NCI-H748 (cell line): ENCODE measurements around the gene ZBED4.
A peak's percentile ranks its signal among the peaks of the same experiment; 100 is the strongest.

Experiments used
- DNase-seq: peaks from one replicate; lab custom pipeline; 2025; ENCODE audit not compliant: unreplicated experiment; lab: John Stamatoyannopoulos, UW

Gene ZBED4

DNA sequence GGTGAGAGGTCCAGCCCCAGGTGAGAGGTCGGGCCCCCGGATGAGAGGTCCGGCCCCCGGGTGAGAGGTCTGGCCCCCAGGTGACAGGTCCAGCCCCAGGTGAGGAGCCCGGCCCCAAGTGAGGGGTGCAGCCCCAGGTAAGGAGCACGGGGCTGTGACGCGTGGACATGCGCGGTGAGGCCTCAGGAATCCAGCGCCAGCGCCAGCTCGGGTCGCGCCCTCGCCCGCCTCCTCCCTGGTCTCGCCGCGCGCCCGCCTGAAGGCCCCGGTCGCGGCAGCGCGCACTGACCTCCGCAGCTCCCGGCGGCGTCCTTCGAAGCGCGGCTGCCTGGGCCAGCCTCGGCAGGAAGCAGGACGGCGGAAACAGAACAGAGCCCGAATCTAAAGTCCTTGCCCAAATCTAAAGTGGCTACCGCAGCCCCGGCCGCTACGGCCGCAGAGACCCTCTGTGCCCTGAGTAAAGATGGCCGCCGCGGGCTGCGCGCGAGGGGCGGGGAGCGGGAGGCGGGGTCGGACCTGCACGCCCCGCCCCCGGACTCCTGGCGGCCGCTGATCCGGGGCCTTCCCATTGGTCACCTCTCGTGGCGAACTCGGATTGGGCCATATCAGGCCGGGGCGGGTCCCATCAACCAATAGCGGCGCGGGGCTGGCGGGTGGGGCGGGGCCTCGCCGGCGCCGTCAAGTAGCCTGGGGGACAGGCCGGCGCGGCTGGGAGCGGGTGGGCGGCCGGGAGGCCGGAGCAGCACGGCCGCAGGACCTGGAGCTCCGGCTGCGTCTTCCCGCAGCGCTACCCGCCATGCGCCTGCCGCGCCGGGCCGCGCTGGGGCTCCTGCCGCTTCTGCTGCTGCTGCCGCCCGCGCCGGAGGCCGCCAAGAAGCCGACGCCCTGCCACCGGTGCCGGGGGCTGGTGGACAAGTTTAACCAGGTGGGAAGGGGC, 64.6 kb downstream of the ZBED4 start, which contains the start of the genes ALG12 and CRELD2:
Gene ALG12 (minus strand): TSS at position 465 of the 937 bp plus-strand sequence. CDS start 4,673 bp downstream, outside the sequence.
Gene CRELD2 (plus strand): TSS at position 661 of the 937 bp plus-strand sequence. CDS start 136 bp downstream, at position 797.
- peak; percentile 97 for DNase-seq

DNA sequence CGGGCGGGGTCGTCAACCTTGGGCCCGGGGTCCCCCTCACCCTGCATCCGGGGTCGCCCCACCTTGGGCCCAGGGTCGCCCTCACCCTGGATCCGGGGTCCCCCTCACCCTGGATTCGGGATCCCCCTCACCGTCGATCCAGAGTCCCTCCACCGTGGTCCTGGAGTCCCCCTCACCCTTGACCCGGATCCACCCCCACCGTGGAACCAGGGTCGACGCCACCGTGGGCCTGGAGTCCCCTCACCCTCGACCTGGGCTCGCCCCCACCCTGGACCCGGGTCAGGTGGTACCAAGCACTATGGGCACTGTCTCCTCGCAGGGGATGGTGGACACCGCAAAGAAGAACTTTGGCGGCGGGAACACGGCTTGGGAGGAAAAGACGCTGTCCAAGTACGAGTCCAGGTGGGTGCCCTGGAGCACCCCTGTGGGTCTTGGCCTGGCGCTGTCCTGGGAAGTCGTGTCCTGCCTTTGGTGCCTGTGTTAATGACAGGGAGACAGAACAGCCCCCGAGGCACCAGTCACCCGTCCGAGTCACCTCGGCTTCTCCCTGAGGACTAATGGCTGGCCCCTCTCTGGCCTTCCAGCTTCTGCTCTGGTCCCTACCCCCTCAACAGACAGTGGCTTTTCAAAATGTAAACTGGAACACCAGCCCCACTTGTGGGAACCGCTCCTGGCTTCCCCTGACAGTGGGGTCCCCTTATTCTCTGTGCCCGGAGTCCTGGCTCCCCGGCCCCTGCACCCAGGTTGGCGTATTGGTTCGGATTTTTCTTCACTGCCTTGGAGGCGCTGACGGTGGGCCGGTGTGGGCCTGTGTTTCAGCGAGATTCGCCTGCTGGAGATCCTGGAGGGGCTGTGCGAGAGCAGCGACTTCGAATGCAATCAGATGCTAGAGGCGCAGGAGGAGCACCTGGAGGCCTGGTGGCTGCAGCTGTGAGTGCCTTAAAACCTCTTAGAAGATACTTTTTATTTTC, 65.6 kb downstream of the ZBED4 start:
- DNase-seq = no peak

DNA sequence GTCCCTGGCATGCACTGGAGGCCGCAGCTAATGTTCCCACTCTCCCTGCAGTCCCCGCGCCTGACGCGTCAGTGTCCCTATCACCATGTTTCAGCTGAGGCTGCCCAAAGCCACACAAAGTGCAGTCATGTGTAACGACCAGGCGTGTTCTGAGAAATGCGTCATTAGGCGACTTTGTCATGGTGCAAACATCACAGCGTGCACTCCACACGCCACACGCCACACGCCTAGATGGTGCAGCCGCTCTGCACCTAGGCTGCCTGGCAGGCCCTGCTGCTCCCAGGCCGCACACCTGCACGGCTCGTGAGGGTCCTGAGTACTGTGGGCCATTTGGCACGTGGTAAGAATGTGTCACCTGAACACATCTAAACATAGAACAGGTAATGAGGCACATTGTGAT, 67.2 kb downstream of the ZBED4 start:
- no peak for DNase-seq

DNA sequence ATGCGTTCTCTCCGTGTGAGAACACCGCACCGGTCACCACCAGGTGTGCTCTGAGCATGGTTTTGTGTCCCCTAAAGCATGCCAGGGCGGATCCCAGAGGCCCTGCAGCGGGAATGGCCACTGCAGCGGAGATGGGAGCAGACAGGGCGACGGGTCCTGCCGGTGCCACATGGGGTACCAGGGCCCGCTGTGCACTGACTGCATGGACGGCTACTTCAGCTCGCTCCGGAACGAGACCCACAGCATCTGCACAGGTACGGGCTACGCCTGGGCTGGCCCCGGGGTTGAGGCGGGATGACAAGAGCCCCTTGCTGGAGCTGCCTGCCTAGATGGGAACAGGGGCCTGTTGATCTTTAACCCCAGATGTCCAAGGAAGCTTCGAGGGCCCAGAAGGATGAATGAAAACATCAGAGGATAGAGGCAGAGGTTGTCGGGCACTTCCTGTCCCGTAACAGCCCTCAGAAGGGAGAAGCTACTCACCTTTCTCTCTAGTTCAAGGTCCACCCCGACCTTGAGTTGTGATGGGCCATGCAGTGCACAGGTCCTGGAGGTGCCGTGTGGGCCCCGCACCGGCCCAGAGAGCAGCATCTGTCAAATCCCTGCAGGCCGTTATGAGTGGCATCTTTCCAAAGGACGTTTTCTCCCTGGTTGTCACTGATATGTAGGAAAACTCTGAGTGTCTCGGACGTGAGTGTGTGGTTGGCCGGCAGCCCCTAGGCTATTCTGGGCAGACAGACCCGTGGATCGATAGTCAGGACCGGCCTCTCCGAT, 68.0 kb downstream of the ZBED4 start:
- DNase-seq = no peak

DNA sequence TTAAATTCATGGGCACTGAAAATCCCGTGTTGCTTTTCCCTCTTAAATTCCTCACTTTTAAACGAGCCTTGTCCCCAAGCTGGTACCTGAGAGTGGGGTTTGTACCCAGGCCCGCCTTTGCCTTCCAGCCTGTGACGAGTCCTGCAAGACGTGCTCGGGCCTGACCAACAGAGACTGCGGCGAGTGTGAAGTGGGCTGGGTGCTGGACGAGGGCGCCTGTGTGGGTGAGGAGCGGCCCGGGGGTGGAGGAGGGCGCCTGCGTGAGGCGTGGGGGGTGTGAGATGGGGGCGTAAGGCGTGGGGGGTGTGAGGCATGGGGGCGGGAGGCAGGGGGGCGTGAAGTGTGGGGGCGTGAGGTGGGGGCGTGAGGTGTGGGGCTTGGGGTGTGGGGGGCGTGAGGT, 68.8 kb downstream of the ZBED4 start:
- no peak for DNase-seq

DNA sequence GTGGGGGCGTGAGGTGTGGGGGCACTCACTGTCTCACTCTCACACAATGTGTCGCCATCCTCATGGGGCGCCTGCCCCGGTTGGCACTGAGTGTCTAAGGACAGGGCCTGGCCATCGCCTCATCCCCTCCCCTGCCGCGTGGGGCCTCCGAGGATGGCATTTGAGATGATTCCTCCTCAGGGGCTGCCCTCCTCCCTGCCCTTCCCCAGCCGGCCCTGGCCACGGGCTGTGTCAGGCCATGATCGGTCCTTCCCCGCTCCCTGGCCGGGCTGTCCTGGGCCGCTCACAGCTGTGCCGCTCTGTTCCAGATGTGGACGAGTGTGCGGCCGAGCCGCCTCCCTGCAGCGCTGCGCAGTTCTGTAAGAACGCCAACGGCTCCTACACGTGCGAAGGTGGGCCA, 69.3 kb downstream of the ZBED4 start:
- no peak for DNase-seq

DNA sequence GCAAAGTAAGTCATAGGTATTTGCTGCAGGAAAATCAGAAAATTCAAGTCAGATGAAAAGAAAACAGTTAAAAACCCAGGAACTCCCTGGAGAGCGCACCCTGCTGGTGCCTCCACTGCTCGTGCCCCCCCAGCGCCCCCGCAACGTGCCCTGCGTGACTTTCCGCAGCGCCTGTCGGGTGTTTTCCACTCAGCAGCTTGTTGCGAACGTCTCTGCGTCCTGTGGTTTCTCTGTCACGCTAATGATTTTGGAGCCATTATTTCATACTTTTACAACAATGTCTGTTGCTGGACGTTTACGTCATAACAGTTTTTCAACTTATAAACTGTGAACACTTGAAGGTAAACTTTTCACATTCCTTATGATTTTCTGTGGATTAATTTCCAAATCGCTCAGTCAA, 69.8 kb downstream of the ZBED4 start:
- DNase-seq = no peak

DNA sequence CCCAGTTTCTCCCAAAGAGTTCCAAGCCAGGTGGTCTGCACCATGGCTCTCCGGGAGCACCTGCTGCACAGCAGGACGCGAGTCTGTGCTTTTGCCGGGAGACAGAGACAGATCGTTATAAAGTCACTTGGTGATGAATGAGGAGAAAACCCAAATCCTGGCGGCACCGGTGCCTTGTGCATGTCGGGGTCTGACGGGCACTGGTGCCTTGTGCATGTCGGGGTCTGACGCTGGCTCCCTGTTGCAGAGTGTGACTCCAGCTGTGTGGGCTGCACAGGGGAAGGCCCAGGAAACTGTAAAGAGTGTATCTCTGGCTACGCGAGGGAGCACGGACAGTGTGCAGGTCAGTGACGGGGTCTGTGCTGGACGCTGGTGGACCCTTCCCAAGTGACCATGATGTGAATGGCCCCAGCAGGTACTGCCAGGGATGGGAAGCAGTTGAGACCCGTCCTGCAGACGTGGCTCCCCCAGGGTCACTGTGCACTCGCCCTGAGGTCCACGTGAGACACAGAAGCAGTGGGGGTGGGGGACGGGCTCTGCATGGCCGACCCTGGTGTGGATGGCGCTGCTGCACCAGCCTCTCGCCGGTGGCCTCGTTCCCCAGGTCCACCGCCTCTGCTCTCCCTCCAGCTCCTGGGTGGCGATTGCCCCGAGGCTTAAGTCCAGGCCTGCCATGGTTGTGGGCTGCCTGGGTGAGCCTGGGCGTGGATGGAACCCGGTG, 70.6 kb downstream of the ZBED4 start:
- peak; percentile 32 for DNase-seq

DNA sequence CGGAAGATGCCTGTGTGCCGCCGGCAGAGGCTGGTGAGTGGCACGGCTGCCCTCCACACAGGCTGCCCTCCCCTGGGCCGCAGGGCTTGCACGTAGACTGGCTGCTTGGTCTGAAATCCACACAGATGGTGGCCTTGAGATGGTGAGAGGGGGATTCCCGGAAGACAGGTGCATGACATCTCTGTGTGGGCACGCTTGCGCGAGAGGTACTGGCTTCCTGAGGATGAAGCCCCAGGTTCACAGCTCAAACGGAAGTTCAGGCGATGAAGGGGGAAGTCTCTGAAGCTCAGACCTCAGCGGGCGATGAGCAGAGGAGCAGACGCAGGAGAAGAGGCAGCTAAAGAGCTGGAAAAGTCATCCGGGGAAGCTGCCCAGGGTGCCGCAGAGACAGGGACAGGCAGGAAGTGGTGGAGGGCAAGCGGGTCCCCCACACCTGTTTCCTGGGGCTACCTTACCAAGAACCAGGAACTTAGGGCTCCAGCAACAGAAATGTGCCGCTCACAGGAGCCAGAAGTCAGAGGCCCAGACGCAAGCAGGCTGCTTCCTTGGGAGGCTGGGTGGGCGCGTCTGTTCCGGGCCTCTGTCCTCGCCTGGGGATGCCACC, 72.0 kb downstream of the ZBED4 start:
- no peak for DNase-seq

DNA sequence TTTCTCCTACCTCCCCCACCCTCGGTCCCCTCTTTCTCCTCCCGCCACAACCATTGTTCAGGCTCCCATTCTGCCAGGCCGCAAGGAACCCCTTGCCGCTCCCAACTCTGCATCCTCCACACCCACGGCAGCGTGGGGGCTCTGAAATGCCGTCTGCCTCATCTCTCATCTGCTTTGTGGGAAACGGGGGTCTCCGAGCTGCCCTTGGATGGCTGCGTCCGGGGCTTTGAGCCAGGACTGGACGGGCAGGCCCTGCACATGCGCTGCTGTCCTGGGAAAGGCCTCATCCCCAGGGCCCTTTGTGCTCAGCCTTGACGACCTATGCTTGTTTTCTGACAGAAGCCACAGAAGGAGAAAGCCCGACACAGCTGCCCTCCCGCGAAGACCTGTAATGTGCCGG, 73.3 kb downstream of the ZBED4 start:
- DNase-seq = no peak

DNA sequence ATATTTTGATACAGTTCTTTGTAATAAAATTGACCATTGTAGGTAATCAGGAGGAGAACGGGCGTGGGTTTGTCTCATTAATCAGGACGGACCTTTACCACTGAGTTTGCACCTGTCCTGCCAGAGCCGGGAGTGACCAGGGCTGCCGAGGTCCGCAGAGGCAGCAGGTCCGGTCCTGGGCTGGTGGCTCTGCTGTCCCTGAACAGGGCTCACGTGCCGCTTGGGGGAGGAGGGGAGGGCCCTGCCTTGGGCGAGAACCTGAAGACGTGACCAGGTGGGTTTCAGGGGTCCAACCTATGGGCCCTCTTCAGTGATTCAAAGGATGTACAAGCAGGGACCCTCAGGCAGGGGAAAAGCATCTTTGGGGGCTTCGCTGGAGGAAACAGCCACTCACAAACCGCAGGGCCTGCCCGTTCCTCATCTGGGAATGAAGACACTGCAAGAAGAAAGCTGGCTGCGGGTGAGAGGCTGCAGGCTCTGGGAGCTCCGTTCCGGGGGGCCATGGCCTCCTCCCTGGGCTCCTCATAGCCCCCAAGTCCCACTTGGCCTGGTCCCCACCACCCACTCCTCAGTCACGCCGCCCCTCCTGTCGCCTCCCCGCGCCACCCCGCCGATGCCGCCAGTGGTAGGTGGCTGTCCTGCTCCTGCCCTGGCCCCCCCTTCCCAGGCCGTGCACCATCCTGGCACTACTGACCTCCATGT, 74.0 kb downstream of the ZBED4 start:
- no peak for DNase-seq

DNA sequence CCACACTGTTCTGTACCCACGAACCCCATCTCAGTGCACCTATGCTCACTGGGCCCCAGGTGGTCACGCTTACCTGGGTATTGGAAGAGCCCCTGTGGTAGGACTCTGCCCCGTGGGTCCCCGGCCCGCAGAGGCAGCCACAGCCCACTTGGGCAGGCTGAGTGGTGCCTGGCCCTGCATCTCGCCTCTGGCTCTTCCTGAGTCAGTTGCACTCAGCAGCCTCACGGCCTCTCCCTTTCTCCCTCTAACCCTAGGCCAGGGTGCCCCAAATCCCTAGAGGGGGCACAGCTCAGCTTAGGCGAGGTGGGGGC, 74.5 kb downstream of the ZBED4 start:
- DNase-seq = no peak

DNA sequence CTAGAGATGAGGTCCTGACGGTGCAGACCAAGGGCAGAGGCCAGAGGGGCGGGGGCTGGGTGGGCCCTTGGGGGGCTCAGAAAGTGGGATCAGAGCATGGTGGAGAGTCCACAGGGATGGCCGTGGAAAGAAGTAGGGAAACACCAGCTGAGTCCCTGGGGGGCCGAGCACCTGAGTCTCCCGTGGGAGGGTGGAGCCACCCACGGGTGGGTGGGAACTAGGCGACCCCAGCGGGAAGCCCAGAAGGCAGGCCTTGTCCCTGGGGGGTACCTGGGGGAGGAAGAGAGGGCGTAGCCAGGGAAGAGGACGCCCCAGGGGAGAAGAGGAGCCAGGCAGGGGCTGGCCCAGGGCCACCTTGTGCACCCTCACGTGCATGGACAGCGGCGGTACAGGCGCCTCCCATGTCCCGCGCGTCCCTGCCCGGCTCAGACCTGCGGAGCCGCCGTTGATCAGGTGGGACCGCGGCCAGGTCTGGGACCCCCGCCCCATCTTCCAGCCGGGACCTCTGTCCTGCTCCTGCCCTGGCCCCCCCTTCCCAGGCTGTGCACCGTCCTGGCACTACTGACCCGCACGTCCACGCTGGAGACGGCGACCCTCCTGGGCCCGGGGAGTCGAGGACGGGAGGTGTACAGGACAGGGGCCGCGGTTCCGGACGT, 75.0 kb downstream of the ZBED4 start:
- no peak for DNase-seq

DNA sequence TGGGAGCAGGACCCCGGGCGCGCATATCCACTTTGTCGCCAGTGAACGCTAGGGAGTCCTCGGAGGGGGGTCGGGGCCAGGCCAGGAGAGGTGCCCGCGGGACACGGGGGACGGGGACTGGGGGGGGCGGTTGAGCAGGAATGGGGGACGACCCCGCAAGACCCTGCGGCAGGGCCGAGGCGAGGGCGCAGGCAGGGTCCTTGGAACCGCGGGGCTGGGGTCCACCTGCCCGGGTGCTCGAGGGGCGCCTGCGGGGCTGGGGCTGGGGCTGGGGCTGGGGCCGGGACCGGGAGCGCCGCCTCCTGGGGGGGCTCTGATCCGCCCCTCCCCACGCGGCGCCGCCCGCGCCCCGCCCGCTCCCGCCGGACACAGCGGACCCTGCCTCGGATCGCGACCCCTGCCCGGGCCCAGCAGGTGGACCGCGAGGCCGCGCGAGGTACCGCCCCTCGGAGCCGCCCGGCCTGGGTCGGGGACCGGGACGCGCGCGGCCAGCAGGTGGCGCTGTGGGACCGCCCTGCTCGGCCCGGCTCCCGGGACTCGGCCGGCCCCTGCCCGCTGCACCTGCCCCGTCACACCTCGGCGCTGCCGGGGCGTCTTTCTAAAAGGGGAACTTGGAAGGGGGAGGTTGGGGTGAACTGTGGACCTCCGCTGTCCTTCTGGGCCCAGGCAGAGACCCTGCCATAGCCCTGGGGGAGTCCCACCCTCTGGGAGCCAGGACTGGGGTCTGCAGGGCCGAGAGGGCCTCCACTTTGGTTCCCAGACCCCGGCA, 75.8 kb downstream of the ZBED4 start:
- DNase-seq = peak; percentile 68

DNA sequence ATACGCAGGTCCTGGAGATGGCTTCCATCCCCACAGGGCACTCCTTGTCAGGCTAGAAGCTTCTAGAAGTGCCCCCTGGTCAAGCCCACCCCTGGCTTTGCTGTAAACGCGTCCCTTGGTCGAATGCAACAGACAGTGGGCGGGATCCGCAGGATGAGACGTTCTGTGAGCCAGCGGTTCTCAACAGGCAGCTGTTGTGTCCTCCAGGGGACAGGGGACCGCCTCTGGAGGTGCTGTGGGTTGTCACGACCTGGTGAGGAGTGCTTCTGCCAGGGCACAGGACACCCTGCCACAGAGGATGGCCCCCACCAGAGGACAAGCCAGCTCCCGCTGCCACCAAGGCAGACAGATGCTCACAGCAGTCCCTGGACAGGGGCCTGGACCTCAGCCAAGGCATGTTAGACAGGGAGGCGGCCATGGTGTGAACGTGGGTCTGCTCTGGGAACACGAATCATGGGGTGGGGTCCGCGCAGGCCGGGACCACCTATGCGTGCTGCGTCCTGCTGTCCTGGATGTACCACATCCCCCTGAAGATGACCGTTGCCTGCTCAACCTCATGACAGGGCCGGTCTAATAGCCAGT, 76.4 kb downstream of the ZBED4 start:
- DNase-seq = peak; percentile 46

DNA sequence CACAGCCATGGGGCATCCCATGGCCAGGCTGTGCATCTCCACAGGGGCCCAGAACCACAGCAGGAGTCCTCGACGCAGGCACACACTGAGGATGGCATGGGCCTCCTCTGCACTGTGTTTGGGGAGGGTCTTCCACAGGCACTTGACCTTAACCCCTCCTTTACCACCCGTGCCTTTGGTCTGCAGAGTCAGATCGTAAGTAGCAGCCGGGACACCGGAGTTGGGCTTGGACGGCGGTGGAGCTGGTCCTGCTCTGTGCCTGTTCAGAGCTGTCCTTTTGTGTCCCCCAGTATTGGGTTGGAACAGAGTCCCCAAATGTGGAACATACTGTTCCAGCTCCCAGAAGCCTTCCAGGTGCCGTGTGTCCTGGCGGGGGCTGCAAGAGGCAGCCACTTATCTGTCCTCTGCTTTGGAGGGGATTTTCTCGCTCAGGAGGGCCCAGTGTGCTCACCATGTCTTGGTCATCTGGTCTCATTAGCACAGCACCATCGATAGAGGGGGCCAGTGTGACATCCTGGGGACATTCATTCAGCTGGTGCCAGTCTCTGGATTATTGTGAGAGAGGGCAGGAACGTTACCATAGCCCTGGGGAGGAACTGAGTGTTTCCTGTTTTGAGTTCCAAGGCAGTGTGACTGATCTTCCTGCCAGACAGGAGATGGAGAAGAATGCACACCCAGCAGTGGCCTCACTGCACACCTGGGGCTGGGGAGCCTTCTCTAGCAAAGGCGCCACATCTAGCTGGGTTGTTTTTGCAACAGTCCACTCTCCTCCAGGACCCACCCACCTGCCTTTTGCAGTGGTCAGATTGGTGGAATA, 77.2 kb downstream of the ZBED4 start:
- peak; percentile 89 for DNase-seq
